Measurements from ENCODE around the gene RASSF7.
"Not testable (repeated sequence)": the region's sequence is repeated elsewhere in the genome, so short reads cannot be mapped to it uniquely, and the experiment has no call there.

Gene RASSF7, protein sequence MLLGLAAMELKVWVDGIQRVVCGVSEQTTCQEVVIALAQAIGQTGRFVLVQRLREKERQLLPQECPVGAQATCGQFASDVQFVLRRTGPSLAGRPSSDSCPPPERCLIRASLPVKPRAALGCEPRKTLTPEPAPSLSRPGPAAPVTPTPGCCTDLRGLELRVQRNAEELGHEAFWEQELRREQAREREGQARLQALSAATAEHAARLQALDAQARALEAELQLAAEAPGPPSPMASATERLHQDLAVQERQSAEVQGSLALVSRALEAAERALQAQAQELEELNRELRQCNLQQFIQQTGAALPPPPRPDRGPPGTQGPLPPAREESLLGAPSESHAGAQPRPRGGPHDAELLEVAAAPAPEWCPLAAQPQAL

DNA sequence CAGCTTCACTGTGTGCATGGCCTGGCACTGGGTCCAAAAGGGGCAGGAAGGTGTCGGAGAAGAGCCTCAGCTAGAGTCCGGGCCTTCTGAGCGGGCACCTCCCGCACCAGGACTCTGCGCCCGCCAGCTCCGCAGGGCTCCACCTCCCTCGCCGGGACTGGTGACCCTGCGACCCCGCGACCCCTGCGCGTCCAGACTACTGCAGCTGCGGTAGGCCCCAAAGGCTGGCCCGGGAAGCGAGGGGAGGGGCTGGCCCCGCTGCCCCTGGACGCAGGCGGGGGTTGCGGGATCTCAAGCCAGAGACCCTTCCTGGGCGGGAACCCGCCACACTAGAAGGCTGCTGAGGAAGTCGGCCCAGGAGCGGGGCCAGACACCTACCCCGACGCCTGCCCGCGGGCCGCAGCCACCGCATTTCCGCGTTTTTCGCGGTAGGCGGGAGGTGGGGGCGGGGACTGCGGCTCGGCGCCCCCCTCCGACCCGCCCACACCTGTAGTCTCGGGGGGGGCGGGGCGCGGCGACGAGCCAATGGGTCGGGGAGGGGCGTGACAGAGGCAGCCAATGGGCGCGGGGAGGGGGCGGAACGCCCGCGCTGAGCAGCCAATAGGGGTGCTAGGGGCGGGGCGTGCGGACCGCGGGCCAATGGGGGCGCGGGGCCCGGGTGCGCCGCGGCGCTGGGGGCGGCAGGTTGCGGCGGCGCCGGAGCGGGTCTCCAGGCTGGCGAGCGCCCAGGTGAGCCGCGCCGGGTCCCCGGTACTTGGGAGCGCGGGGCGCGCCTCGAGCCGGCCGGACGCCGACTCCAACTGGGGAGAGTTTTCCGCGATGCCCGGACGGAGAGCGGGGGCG, at the start of gene RASSF7, which contains the start of gene LMNTD2:
Gene RASSF7 (plus strand): TSS at position 666 of the 843 bp plus-strand sequence. CDS start 799 bp downstream, outside the sequence.
Gene LMNTD2 (minus strand): TSS at position 434 of the 843 bp plus-strand sequence. CDS start 22 bp downstream, at position 412.
- peak; percentile 98 for DNase-seq

DNA sequence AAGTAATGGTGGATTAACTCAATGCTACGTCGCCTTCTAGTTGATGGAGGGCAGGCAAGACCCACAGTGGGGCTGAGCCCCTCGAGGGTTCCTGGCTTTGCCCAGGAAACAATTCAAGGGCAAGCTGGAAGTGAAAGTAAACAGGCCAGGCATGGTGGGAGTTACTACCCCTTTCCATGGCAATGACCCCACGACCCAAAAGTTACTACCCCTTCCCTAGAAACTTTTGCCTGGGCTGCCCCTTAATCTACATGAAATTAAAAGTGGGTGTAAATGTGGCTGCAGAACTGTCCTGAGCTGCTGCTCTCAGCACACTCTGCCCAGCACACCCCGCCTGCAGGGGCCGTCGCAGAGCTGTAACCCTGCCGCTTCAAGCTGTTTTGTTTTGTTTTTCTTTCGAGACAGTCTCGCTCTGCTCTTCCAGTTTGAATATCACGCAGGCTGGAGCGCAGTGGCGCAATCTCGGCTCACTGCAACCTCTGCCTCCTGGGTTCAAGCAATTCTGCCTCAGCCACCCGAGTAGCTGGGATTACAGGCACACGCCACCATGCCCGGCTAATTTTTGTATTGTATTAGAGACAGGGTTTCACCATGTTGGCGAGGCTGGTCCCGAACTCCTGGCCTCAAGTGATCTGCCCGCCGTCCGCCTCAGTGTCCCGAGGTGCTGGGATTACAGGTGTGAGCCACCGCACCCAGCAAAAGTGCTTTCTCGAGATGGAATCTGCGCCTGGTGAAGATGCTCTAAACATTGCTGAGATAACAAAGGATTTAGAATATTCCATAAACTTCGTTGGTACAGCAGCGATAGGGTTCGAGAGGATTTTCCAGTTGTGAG, 47.8 kb upstream of the RASSF7 start:
- DNase-seq = no peak

DNA sequence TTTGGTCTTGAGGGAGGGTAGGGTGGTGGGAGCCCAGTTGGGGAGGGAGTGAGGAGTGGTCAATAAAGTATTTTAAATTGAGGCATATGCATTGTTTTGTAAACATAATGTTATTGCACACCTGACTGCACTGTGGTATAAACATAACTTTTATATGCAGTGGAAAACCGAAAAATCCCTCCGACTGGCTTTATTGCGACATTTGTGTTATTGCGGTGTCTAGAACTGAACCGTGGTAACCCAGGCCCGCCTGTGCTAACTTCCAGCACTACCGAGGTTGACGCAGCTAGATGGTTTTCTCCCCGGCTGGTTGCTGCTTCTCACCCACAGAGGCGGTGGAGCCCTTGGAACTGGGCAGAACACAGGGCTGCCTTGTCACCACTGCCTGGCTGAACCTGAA, 46.2 kb upstream of the RASSF7 start:
- DNase-seq = no peak

DNA sequence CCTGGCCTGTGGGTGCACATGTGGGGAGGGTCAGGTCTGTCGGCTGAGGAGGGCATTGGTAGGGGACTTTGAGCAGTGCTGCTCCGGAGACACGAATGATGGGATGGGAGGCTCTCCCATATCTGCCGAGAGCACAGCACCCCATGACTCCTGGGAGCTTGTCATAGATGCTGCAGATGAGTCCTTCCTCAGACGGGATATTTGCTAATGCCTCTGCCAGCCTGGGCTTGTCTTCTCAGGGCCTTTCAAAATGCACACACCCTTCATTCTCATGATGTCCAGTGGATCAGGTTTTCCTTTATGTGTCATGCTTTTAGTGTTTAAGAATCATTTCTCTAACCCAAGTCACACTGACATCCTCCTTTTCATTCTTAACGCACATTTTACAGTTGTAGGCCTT, 45.6 kb upstream of the RASSF7 start:
- no peak for DNase-seq

DNA sequence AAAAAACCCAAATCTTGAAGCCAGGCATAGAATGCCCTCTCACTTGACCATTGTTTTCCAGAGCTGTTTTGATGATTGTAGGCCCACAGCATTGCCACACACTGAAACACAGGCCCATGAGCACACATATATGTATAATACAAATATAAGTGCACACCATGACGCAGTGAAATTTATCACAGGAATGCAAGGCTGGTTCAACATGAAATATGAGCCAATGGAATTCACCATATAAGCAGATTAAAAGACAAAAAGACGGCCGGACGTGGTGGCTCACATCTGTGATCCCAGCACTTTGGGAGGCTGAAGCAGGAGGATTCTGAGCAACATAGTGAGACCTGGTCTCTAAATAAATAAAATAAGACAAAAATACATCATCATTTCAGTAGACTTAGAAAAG, 44.4 kb upstream of the RASSF7 start:
- no peak for DNase-seq

DNA sequence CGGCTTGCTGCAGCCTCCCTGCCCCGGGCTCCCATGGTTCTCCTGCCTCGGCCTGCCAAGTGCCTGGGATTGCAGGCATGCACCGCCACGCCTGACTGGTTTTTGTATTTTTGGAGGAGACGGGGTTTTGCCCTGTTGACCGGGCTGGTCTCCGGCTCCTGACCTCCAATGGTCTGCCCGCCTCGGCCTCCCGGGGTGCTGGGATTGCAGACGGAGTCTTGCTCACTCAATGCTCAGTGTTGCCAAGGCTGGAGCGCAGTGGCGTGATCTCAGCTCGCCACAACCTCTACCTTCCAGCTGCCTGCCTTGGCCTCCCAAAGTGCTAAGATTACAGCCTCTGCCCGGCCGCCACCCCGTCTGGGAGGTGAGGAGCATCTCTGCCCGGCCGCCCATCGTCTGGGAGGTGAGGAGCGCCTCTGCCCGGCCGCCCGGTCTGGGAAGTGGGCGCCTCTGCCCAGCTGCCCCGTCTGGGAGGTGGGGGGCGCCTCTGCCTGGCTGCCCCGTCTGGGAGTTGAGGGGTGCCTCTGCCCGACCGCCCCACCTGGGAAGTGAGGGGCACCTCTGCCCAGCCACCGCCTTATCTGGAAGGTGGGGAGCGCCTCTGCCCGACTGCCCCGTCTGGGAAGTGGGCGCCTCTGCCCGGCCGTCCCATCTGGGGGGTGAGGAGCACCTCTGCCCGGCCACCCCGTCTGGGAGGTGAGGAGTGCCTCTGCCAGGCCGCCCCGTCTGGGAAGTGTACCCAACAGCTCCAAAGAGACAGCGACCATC, 43.7 kb upstream of the RASSF7 start:
- not testable (repeated sequence) for DNase-seq

DNA sequence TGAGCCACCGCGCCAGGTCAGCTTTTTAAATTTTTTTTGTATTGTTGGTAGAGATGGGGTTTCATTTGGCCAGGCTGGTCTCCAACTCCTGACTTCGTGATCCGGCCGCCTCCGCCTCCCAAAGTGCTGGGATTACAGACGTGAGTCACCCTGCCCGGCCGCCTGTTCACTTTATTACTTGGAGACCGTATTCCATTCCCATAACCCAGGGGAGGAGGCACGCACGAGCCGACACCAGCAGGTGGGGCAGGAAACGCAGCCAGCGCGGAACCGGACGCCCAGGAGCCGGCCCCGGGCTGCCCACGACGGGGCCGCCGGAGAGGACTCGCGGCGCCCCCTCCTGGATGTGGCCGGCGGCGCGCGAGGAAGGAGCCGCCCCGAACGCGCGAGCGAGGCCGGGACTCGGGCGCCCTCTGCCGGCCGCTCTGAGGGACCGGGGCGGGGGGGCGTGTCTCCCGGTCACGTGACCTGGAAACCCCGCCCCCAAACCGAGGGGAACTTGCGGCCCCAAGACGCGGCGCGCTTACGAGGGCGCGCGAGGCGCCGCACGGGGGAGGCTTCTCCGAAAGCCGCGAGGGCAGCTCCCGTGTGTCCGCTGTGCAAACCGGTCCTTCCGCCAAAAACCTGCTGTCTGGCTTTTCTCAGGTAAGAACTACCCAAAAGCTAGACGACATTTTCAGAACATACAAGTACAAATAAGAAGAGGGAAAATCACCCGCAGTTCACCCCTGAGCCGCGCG, 42.1 kb upstream of the RASSF7 start:
- peak; percentile 87 for DNase-seq

DNA sequence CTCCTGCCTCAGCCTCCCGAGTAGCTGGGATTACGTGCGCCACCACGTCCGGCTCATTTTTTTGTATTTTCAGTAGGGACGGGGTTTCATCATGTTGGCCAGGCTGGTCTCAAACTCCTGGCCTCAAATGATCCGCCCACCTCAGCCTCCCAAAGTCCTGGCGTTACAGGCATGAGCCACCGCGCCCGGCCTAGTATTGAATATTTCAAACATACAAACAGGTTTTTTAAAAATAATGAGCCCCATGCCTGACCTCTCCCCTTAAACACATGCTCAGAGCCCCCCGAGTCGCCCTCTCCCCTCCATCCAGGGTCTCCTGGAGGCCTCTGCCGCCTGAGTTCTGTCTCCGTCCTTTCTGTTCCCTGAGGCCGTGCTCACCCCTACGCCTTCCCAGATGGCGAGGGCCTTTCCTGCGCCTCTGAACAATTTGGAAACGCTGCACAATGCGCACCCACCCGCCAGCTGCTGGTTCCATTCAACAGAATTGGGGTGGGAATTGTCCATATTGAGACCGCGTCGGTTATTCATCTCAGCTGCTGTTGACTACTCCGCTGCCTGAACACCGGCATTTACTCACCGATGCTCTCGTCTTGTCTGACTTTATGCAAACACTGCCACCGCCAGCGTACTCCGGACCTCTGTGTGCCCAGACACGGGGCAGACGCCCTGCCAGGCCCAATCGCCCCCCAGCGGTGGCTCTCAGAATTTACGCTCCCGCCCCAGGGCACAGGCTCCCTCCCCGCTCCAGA, 40.2 kb upstream of the RASSF7 start:
- DNase-seq = peak; percentile 18

DNA sequence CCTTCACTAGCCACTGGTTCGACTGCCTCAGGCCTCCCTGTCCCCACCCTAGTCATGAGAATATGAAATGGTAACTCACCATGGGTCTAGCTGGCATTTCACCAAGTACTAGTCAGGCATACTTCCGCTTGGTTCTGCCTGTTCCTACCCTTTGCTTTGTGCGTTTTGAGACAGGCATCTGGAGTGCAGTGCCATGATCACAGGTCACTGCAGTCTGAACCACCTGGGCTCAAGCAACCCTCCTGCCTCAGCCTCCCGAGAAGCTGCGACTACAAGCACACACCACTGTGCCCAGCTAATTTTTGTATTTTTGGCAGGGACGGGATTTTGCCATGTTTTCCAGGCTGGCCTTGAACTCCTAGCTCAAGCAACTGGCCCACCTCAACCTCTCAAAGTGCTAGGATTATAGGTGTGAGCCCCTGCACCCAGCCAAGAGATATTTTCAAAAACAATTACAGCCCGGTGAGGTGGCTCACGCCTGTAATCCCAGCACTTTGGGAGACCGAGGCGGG, 39.5 kb upstream of the RASSF7 start:
- DNase-seq = no peak

DNA sequence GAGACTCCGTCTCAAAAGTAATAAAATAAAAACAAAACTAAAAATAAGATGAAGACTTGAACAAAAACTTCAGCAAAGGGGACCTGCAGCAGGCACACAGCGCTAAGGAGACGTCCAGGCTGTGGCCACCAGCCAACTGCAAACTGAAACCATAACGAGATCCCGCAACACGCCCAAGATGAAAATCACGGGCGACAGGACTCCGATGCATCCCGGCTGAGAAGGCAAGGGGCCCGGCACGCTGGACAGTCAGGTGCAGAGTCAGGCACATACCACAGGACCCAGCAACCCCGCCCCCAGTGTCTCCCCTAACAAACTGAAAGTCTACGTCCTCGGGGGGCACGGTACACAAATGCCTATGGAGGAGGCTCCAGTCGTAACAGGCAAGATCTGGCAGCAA, 34.6 kb upstream of the RASSF7 start:
- no peak for DNase-seq

DNA sequence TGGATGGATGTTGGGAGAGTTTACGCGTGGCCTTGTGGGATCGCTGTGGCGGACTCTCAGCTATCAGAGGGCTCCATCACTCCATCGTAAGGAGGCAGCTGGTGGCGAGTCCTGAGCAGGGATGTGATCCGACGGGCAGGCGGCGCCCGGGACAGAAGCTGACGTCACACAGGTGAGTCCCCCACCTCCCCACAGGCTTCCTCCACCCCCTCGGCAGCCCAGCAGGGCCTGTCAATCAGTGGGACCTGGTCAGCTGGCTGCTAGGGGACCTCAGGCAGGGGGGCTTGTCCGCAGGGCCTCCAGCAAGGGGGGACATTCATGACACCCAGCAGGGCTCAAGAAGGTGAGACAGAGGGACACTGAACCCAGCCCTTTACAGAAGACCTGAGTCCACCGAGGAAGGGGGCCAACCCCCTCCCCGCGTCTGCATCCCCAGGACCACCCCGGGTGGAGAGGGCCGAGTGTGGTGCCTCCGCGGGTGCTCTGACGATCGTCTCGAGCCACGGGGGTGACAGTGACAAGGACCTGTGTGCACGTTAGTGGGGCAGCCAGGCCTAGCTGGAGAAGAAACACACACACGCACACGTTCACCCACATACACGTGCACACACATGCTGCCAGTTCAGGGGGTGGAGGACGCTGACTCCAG, 32.5 kb upstream of the RASSF7 start:
- no peak for DNase-seq

DNA sequence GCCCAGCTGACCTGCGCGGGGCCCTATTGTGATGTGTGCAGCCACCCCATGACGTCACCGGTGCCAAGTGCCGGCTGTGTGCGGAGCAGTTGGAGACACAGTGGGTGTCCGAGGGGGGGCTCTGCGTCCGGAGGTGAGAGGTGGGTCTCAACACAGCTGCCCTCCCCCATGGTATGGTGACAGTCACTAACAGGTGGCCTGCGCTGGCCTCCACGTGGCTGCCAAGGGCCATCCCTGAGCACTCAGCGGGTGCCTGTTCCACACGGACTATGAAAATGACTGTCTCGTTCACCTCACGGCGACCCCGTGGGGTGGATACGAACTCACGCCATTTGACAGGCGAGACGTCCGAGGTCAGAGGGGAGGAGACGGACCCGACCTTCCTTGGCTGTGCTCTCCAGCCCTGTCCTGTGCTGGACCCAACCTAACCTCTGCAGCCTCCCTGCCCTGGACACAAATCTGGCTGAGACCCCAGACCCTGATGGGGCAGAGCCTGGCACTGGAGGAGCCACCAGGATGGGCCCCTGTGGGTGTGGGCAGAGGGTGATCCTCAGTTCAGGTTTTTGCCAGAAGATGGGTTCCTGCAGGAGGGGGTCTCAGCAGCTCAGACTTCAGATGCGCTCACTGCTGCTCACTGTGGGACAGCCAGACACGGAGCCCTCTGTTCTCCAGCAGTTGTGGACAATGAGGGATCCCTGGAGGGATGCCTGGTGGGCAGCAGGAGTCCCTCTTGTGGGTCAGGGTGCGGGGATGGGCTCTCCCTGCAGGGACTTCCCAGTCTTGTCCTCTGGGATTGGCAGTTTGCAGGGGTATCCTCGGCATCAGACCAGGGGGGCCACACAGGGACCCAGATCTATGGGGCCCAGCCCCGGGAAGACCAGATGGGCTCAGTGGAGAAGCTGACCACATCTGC, 31.7 kb upstream of the RASSF7 start:
- DNase-seq = no peak

DNA sequence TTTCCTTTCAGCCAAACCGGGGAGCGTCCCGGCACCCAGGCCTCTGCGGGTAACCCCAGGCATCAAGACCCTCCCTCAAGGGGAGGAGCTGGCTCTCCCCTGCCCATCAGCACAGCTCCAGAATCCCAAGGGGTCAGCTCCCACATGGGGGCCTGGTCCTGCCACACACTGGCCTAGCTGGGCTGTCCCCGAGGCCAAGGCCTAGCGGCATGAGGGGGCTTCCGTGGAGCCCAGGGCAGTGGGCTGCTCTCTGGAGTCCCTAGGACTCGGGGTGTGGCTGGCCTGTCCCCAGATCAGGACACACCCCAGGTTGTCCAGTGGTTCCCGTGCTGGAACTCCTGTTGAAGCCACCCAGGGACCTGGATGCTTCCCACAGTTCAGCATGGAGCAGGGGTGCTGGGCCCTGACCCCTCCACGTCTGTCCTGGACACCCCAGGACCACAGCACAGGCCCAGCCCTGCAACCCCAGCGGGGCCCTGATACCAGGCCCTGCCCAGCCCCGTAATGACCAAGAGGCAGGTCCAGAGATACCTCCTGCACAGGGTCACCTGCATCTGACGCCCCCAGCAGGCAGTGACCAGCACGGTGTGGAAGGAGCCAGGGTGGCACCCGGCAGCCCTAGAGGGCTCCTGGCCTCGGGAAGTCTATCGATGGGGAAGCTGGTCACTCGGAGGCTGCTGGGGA, 30.9 kb upstream of the RASSF7 start:
- no peak for DNase-seq

DNA sequence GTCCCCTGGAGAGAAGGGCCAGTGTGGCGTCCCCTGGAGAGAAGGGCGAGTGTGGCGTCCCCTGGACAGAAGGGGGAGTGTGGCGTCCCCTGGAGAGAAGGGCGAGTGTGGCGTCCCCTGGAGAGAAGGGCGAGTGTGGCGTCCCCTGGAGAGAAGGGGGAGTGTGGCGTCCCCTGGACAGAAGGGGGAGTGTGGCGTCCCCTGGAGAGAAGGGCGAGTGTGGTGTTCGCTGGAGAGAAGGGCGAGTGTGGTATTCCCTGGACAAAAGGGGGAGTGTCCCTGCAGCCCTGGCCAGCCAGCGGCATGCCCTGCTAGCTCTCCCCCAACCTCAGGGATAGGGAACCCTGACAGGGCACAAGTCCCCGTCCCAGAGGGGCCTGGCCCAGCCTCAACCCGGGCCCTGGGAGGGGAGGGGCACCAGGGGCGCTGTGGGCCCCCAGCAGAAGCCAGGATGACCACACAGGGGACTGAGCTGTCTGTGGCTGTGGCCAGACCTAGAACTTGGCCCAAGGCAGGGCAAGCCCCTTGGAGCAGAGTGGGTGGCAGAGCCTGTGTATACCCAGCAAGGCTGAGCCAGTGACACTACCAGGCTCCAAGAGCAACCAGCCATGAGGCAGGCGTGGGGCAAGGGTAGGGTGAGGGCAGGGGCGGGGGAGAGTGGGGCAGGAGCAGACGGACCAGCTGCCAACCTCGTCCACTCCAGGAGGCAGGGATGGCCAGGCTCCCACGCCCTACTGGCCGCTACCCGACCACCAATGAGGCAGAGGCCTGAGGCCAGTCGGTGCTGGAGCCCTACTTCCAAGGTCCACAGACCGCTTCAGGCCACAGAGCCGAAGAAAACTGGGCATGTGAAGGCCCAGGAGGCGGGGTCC, 29.6 kb upstream of the RASSF7 start:
- no peak for DNase-seq

DNA sequence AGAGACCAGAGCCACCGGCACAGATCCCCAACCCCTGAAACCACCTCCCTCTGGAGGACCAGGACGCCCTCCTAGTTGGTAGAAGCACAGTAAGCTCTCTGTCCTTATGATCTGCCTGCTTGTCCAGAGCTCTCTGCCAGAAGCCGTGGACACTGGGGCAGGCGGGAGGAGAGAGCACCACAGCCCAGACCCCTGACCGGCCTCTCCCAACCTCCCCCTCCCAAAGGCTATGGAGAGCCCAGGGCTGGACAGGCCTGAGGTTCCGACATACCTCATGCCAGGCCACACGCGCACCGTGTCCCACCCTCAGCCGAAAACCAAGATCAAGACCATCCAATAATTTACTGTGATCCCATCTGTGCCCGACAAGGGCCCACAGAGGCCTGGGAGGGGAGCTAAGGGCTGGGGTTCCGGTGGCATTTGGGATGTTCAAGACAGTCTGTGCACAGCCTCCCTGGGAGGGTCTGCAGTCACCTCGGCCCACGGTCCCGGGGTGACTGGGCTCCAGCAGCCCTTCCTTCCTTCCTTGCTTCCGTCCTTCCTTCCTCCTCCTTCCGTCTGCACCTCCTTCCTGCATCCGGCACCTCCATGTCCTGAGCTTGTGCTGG, 28.7 kb upstream of the RASSF7 start:
- no peak for DNase-seq

DNA sequence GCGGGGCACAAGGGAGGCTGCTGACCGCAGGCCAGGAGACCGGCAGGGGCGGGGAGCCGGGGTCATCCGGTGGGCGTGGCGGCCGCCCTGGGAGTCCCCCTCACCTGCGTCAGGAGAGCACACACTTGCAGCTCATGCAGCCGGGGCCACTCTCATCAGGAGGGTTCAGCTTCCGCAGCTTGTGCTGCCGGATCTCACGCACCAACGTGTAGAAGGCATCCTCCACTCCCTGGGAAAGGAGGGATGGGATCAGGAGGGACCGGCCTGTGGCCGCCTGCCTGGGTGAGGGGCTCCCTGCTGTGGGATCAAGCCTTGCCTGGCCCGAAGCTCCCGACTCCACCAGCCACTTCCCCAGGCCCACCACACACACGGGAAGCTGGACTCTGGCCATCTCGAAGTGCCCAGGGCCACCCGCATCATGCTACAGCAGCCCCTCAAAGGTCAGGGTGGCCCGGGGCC, 28.2 kb upstream of the RASSF7 start:
- DNase-seq = no peak

Data from activated CD8-positive, alpha-beta memory T cell treated with anti-CD3 and anti-CD28 coated beads, Interleukin-2, amount 50 U/mL, for 4 hours (primary cell).